PFSK-1 (cell line): Measurements from ENCODE around the gene TAX1BP3.

Experiments used
- FOXP2 ChIP-seq: optimal IDR thresholded peaks from 2 replicates; pipeline ENCODE3; 2011; ENCODE audit warnings: borderline replicate concordance, control low read depth, inconsistent platforms; ENCODE audit not compliant: insufficient read depth; ENCODE audit errors: extremely low read length, extremely low read depth
- POLR2AphosphoS5 ChIP-seq: IDR thresholded peaks from 2 replicates; pipeline ENCODE4 v1.6.1; 2012; ENCODE audit warnings: low read depth, mild to moderate bottlenecking, control low read depth, low read length, moderate library complexity
- REST ChIP-seq, 2 experiments: IDR thresholded peaks; 2 replicates each; pipeline versions ENCODE4 v1.6.1 to v1.8.0; 2011 to 2012; ENCODE audit warnings: low read depth in 2 of 2, low read length in 2 of 2, control low read depth in 1 of 2, inconsistent platforms in 1 of 2, mild to moderate bottlenecking in 1 of 2, moderate library complexity in 1 of 2; ENCODE audit not compliant: insufficient read depth in 1 of 2
- SIN3A ChIP-seq: IDR thresholded peaks from 2 replicates; pipeline ENCODE4 v1.6.1; 2012; ENCODE audit warnings: mild to moderate bottlenecking, low read length, moderate library complexity, borderline replicate concordance; ENCODE audit not compliant: insufficient read depth
- TAF1 ChIP-seq: IDR thresholded peaks from 2 replicates; pipeline ENCODE4 v1.6.1; 2012; ENCODE audit warnings: low read length, control low read depth, borderline replicate concordance; ENCODE audit not compliant: insufficient read depth

GRCh38 chr17:3632287-3632686 is 36.1 kb downstream of the TAX1BP3 start:
- TF ChIP-seq SIN3A (no peak), POLR2AphosphoS5 (no peak), REST (IDR thresholded peaks at IDR 0.05; ENCODE audit: insufficient read depth in 1 of 2, low read depth in 2 of 2, low read length in 2 of 2) (no peak), TAF1 (no peak), FOXP2 (no peak)
